Ectodermal cell (in vitro differentiated cells): ENCODE measurements around the gene TWNK. TPM values are rescaled to one million over a fixed set of nuclear protein-coding genes. Genes with fewer than 3 reads are reported as not detected.

Experiments
- H3K27ac ChIP-seq: 2 replicates; pipeline ENCODE4 v1.7.0; 2013; ENCODE audit warnings: mild to moderate bottlenecking, low read depth, low read length; ENCODE audit not compliant: insufficient read depth, poor library complexity, severe bottlenecking
- H3K27me3 ChIP-seq: 2 replicates; pipeline ENCODE4 v1.7.0; 2013; ENCODE audit warnings: mild to moderate bottlenecking, low read length; ENCODE audit not compliant: insufficient read depth, control insufficient read depth, poor library complexity, severe bottlenecking
- H3K36me3 ChIP-seq: one replicate; pipeline ENCODE4 v1.7.0; 2013; ENCODE audit warnings: low read length; ENCODE audit not compliant: control insufficient read depth, insufficient read depth
- H3K4me1 ChIP-seq: one replicate; pipeline ENCODE4 v1.7.0; 2013; ENCODE audit warnings: low read length; ENCODE audit not compliant: control insufficient read depth, insufficient read depth
- H3K4me3 ChIP-seq: 2 replicates; pipeline ENCODE4 v1.7.0; 2013; ENCODE audit warnings: low read depth, low read length, control low read depth; ENCODE audit not compliant: insufficient read depth
- H3K9me3 ChIP-seq: 2 replicates; pipeline ENCODE4 v1.7.0; 2013; ENCODE audit warnings: mild to moderate bottlenecking, low read length, moderate library complexity; ENCODE audit not compliant: control insufficient read depth
- WGBS, 2 experiments: methylation state at CpG; one replicate each; pipeline ENCODE4 v1.1.7; 2013; ENCODE audit warnings: missing lambda C conversion rate in 2 of 2; 5-methylcytosine and 5-hydroxymethylcytosine counted together
- polyA plus RNA-seq, 4 experiments: library from polyadenylated mRNA; stranded (reverse); fragments of 50-300 nt; gene quantifications; one replicate each; pipeline ENCODE4 v1.2.3, GENCODE V29; 2013

Gene TWNK
- polyA plus RNA-seq (2013, experiment 1 of 4), result 17.1 TPM
- polyA plus RNA-seq (2013, experiment 2 of 4), result 20.1 TPM
- 15.1 TPM for polyA plus RNA-seq (2013, experiment 3 of 4)
- polyA plus RNA-seq (2013, experiment 4 of 4), result 17.3 TPM

- Histone ChIP-seq H3K27me3 (no peaks in the 10 kb centered on the region), H3K27ac (no peak within 1 kb of the TSS), H3K4me3 (peak within 1 kb of the TSS; percentile 100), H3K36me3 (peaks cover 21% of the 10 kb centered on the region), H3K4me1 (peaks cover 7% of the 10 kb centered on the region), H3K9me3 (no peaks in the 10 kb centered on the region)
- 1% methylated on average over 75 of the region's 75 CpGs for WGBS, 2 experiments
Measured at GRCh38 chr10:100986952-100987684, at the start of gene TWNK, which contains the start of gene MRPL43. Gene TWNK, plus strand, starts transcription at chr10:100987543. Its CDS starts 668 bp downstream, at chr10:100988211. Gene MRPL43, minus strand, starts transcription at chr10:100987497. Its CDS starts 54 bp downstream, at chr10:100987443.

GRCh38 chr10:100939763-100940344 lies 47.5 kb upstream of the TWNK start:
- Histone ChIP-seq H3K27me3 (no peaks in the 10 kb centered on the region), H3K4me3 (no peak overlapping the region), H3K36me3 (peaks cover 25% of the 10 kb centered on the region), H3K27ac (no peak overlapping the region), H3K9me3 (no peaks in the 10 kb centered on the region), H3K4me1 (no peaks in the 10 kb centered on the region)

- H3K27ac ChIP-seq, result no peak overlapping the region
- 91 to 98% methylated on average over 3 of the region's 3 CpGs for WGBS, 2 experiments
- H3K36me3 ChIP-seq, result peaks cover 32% of the 10 kb centered on the region
- no peaks in the 10 kb centered on the region for H3K27me3 ChIP-seq
- no peak overlapping the region for H3K4me3 ChIP-seq
- no peaks in the 10 kb centered on the region for H3K4me1 ChIP-seq
- no peaks in the 10 kb centered on the region for H3K9me3 ChIP-seq
Measured at GRCh38 chr10:100942229-100942628, 45.1 kb upstream of the TWNK start.

- H3K27ac ChIP-seq, result no peak overlapping the region
- H3K4me1 ChIP-seq, result no peaks in the 10 kb centered on the region
- no peaks in the 10 kb centered on the region for H3K27me3 ChIP-seq
- H3K36me3 ChIP-seq, result peaks cover 32% of the 10 kb centered on the region
- no peak overlapping the region for H3K4me3 ChIP-seq
- H3K9me3 ChIP-seq, result no peaks in the 10 kb centered on the region
Measured at GRCh38 chr10:100943508-100943907, 43.8 kb upstream of the TWNK start.

- Histone ChIP-seq H3K36me3 (peaks cover 34% of the 10 kb centered on the region), H3K27me3 (no peaks in the 10 kb centered on the region), H3K4me3 (no peak overlapping the region), H3K9me3 (no peaks in the 10 kb centered on the region), H3K4me1 (no peaks in the 10 kb centered on the region), H3K27ac (no peak overlapping the region)
Measured at GRCh38 chr10:100945754-100946153, 41.6 kb upstream of the TWNK start.

GRCh38 chr10:100948916-100949315 lies 38.4 kb upstream of the TWNK start:
- 98 to 99% methylated on average over 3 of the region's 3 CpGs for WGBS, 2 experiments
- no peaks in the 10 kb centered on the region for H3K27me3 ChIP-seq
- H3K9me3 ChIP-seq, result no peaks in the 10 kb centered on the region
- no peak overlapping the region for H3K27ac ChIP-seq
- H3K4me1 ChIP-seq, result no peaks in the 10 kb centered on the region
- peaks cover 37% of the 10 kb centered on the region for H3K36me3 ChIP-seq
- no peak overlapping the region for H3K4me3 ChIP-seq

- Histone ChIP-seq H3K27me3 (no peaks in the 10 kb centered on the region), H3K36me3 (peaks cover 9% of the 10 kb centered on the region)
Measured at GRCh38 chr10:100960251-100960650, 27.1 kb upstream of the TWNK start.

GRCh38 chr10:100962351-100963080 lies 24.8 kb upstream of the TWNK start:
- no peaks in the 10 kb centered on the region for H3K9me3 ChIP-seq
- H3K27ac ChIP-seq, result no peak overlapping the region
- no peaks in the 10 kb centered on the region for H3K27me3 ChIP-seq
- H3K36me3 ChIP-seq, result peaks cover 9% of the 10 kb centered on the region
- no peak overlapping the region for H3K4me3 ChIP-seq
- no peaks in the 10 kb centered on the region for H3K4me1 ChIP-seq
- WGBS, 2 experiments, result 88 to 96% methylated on average over 3 to 4 of the region's 4 CpGs

More at GRCh38 chr10:100960251-100960650, 27.1 kb upstream of the TWNK start:
- H3K4me1 ChIP-seq, result no peaks in the 10 kb centered on the region
- no peak overlapping the region for H3K4me3 ChIP-seq
- H3K9me3 ChIP-seq, result no peaks in the 10 kb centered on the region
- H3K27ac ChIP-seq, result no peak overlapping the region

GRCh38 chr10:100963826-100964225 lies 23.5 kb upstream of the TWNK start:
- H3K4me3 ChIP-seq, result no peak overlapping the region
- H3K9me3 ChIP-seq, result no peaks in the 10 kb centered on the region
- no peaks in the 10 kb centered on the region for H3K4me1 ChIP-seq
- WGBS, 2 experiments, result 97 to 100% methylated on average over 1 of the region's 1 CpG
- peaks cover 5% of the 10 kb centered on the region for H3K27me3 ChIP-seq
- H3K36me3 ChIP-seq, result peaks cover 9% of the 10 kb centered on the region
- no peak overlapping the region for H3K27ac ChIP-seq

- WGBS, 2 experiments, result 71 to 77% methylated on average over 5 of the region's 5 CpGs
- Histone ChIP-seq H3K36me3 (peaks cover 9% of the 10 kb centered on the region), H3K27me3 (peaks cover 16% of the 10 kb centered on the region)
Measured at GRCh38 chr10:100965820-100966219, 21.5 kb upstream of the TWNK start.

More at GRCh38 chr10:100965820-100966219, 21.5 kb upstream of the TWNK start:
- H3K4me1 ChIP-seq, result no peaks in the 10 kb centered on the region
- no peak overlapping the region for H3K4me3 ChIP-seq
- H3K9me3 ChIP-seq, result no peaks in the 10 kb centered on the region
- H3K27ac ChIP-seq, result no peak overlapping the region
